ENCODE data around the gene C1QTNF2. TPM values are rescaled to one million over a fixed set of nuclear protein-coding genes. Genes with fewer than 3 reads are reported as not detected.

C1QTNF2 gene
- total and polyA plus RNA-seq, 2 of the 8 experiments (the other 6 are each of a cell fraction or from before 2014, with no cell fraction given), result 1.0 to 2.0 TPM

- TF ChIP-seq HDAC6 (IDR thresholded peaks at IDR 0.05; ENCODE audit: low read depth, low read length) (no peak), CHD2 (IDR thresholded peaks at IDR 0.05; ENCODE audit: low read length) (no peak), ASH2L (IDR thresholded peaks at IDR 0.05; ENCODE audit: low read length) (no peak)
These were observed 60.3 kb downstream of the C1QTNF2 start (continued) for GRCh38 chr5:160310140-160310539.
